Activated T-cell treated with anti-CD3 and anti-CD28 coated beads for 48 hours (primary cell): Measurements from ENCODE around the gene CFAP45.
"Not testable (repeated sequence)": the region's sequence is repeated elsewhere in the genome, so short reads cannot be mapped to it uniquely, and the experiment has no call there.

ENCODE experiments used
- DNase-seq: peaks from one replicate; pipeline ENCODE4 v3.0.0-alpha.2; 2020; ENCODE audit warnings: low read depth

The CFAP45 gene

GRCh38 chr1:159904036-159904435 lies 4.1 kb upstream of the CFAP45 start:
- DNase-seq: not testable (repeated sequence)

- DNase-seq: no peak
Measured at GRCh38 chr1:159902541-159902940, 2.6 kb upstream of the CFAP45 start.

- no peak for DNase-seq
Measured at GRCh38 chr1:159900755-159901360, 893 bp upstream of the CFAP45 start.

- DNase-seq: not testable (repeated sequence)
Measured at GRCh38 chr1:159899634-159900033, 331 bp downstream of the CFAP45 start.

- no peak for DNase-seq
Measured at GRCh38 chr1:159898527-159898926, 1.4 kb downstream of the CFAP45 start.

- DNase-seq: no peak
Measured at GRCh38 chr1:159897962-159898361, 2.0 kb downstream of the CFAP45 start.

- no peak for DNase-seq
Measured at GRCh38 chr1:159896546-159896930, 3.4 kb downstream of the CFAP45 start.

- no peak for DNase-seq
Measured at GRCh38 chr1:159895836-159896545, 4.0 kb downstream of the CFAP45 start.

GRCh38 chr1:159895286-159895685 lies 4.7 kb downstream of the CFAP45 start:
- DNase-seq: no peak

- DNase-seq: no peak
Measured at GRCh38 chr1:159892944-159893343, 7.0 kb downstream of the CFAP45 start.

GRCh38 chr1:159891275-159892157 lies 8.4 kb downstream of the CFAP45 start:
- DNase-seq: peak; percentile 72

- DNase-seq: no peak
Measured at GRCh38 chr1:159890390-159890789, 9.6 kb downstream of the CFAP45 start.

- no peak for DNase-seq
Measured at GRCh38 chr1:159889821-159890252, 10.1 kb downstream of the CFAP45 start.

GRCh38 chr1:159889202-159889601 lies 10.8 kb downstream of the CFAP45 start:
- no peak for DNase-seq

GRCh38 chr1:159884296-159884695 lies 15.7 kb downstream of the CFAP45 start:
- no peak for DNase-seq

GRCh38 chr1:159883134-159883533 lies 16.8 kb downstream of the CFAP45 start:
- no peak for DNase-seq

- DNase-seq: no peak
Measured at GRCh38 chr1:159882527-159882862, 17.5 kb downstream of the CFAP45 start.

- DNase-seq: no peak
Measured at GRCh38 chr1:159881622-159882526, 18.1 kb downstream of the CFAP45 start.

- no peak for DNase-seq
Measured at GRCh38 chr1:159880430-159880829, 19.5 kb downstream of the CFAP45 start.

- DNase-seq: no peak
Measured at GRCh38 chr1:159879977-159880376, 20.0 kb downstream of the CFAP45 start.

- DNase-seq: no peak
Measured at GRCh38 chr1:159879136-159879535, 20.8 kb downstream of the CFAP45 start.
